Neural cell (in vitro differentiated cells): ENCODE measurements around the gene PCDH9. TPM values are rescaled to one million over a fixed set of nuclear protein-coding genes. Genes with fewer than 3 reads are reported as not detected.

Experiments
- H2AFZ ChIP-seq: fragments of 200-600, 300-800 bp; sonication (generic), shearing (Covaris generic); 2 replicates; pipeline ENCODE4 v1.6.0; 2014; ENCODE audit warnings: low read depth, mild to moderate bottlenecking, antibody characterized with exemption, low read length, moderate library complexity
- H3F3A ChIP-seq: fragments of 200-600 bp; shearing (Covaris generic); 2 replicates; pipeline ENCODE4 v1.6.1; 2016; ENCODE audit warnings: mild to moderate bottlenecking, moderate library complexity, mixed read lengths, antibody characterized with exemption, low read length; ENCODE audit not compliant: insufficient read depth, poor library complexity, severe bottlenecking
- H3K27ac ChIP-seq: fragments of 200-600, 300-800 bp; sonication (generic), shearing (Covaris generic); 2 replicates; pipeline ENCODE4 v1.5.1; 2014; ENCODE audit warnings: mild to moderate bottlenecking, low read length, moderate library complexity
- H3K27me3 ChIP-seq: fragments of 300-800, 200-600 bp; sonication (generic), shearing (Covaris generic); 2 replicates; pipeline ENCODE4 v1.6.0; 2014; ENCODE audit warnings: mild to moderate bottlenecking, low read depth, low read length, moderate library complexity; ENCODE audit not compliant: insufficient read depth
- H3K36me3 ChIP-seq: fragments of 300-800, 200-600 bp; sonication (generic), shearing (Covaris generic); 2 replicates; pipeline ENCODE4 v1.5.1; 2014; ENCODE audit warnings: mild to moderate bottlenecking, antibody characterized with exemption, low read length, moderate library complexity; ENCODE audit not compliant: insufficient read depth
- H3K4me2 ChIP-seq: fragments of 300-800, 200-600 bp; sonication (generic), shearing (Covaris generic); 2 replicates; pipeline ENCODE4 v1.6.0; 2014; ENCODE audit warnings: mild to moderate bottlenecking, low read length
- H3K4me3 ChIP-seq: fragments of 300-800, 200-600 bp; sonication (generic), shearing (Covaris generic); 2 replicates; pipeline ENCODE4 v1.5.1; 2014; ENCODE audit warnings: mild to moderate bottlenecking, low read length, moderate library complexity
- H3K79me2 ChIP-seq: fragments of 200-600 bp; shearing (Covaris generic); replicated peaks from 2 replicates; pipeline ENCODE4 v1.6.0; 2014; ENCODE audit warnings: mild to moderate bottlenecking, low read length, moderate library complexity; ENCODE audit not compliant: insufficient read depth
- H3K9ac ChIP-seq: fragments of 300-800, 200-600 bp; sonication (generic), shearing (Covaris generic); 2 replicates; pipeline ENCODE4 v1.6.1; 2016; ENCODE audit warnings: mild to moderate bottlenecking, low read length, mixed read lengths
- H3K9me2 ChIP-seq: fragments of 200-600 bp; shearing (Covaris generic); 2 replicates; pipeline ENCODE4 v1.6.1; 2016; ENCODE audit warnings: mild to moderate bottlenecking, low read length, mixed read lengths; ENCODE audit not compliant: insufficient read depth
- H3K9me3 ChIP-seq: fragments of 200-600, 300-800 bp; sonication (generic), shearing (Covaris generic); 2 replicates; pipeline ENCODE4 v1.6.1; 2016; ENCODE audit warnings: mild to moderate bottlenecking, mixed run types, low read length, moderate library complexity, mixed read lengths
- H4K20me1 ChIP-seq: fragments of 200-600 bp; shearing (Covaris generic); 2 replicates; pipeline ENCODE4 v1.6.1; 2016; ENCODE audit warnings: mild to moderate bottlenecking, mixed run types; ENCODE audit not compliant: insufficient read depth
- EP300 ChIP-seq: fragments of 450-650 bp; conservative IDR thresholded peaks from 2 replicates; pipeline ENCODE4 v1.6.1; 2014; ENCODE audit warnings: antibody characterized with exemption, mild to moderate bottlenecking, moderate library complexity; ENCODE audit not compliant: poor library complexity, severe bottlenecking
- EZH2 ChIP-seq: fragments of 200-600, 300-800 bp; shearing (Covaris generic), sonication (generic); IDR thresholded peaks from 2 replicates; pipeline ENCODE4 v1.6.1; 2014; ENCODE audit warnings: antibody characterized with exemption, low read length, borderline replicate concordance, mild to moderate bottlenecking; ENCODE audit not compliant: insufficient read depth, poor library complexity, severe bottlenecking
- MXI1 ChIP-seq: fragments of 450-650 bp; conservative IDR thresholded peaks from 2 replicates; pipeline ENCODE4 v1.6.1; 2014; ENCODE audit warnings: antibody characterized with exemption, mild to moderate bottlenecking; ENCODE audit not compliant: poor library complexity, severe bottlenecking
- POLR2AphosphoS5 ChIP-seq: IDR thresholded peaks from 2 replicates; pipeline ENCODE4 v1.6.1; 2012
- RAD21 ChIP-seq: fragments of 450-650 bp; conservative IDR thresholded peaks from 2 replicates; pipeline ENCODE4 v1.6.1; 2014; ENCODE audit warnings: antibody characterized with exemption, mild to moderate bottlenecking, moderate library complexity
- REST ChIP-seq: IDR thresholded peaks from 2 replicates; pipeline ENCODE4 v1.6.1; 2012; ENCODE audit warnings: borderline replicate concordance
- SMC3 ChIP-seq: fragments of 450-650 bp; conservative IDR thresholded peaks from 2 replicates; pipeline ENCODE4 v1.6.1; 2014; ENCODE audit warnings: antibody characterized with exemption, mild to moderate bottlenecking, moderate library complexity; ENCODE audit not compliant: poor library complexity
- TAF1 ChIP-seq: IDR thresholded peaks from 2 replicates; pipeline ENCODE4 v1.6.1; 2012; ENCODE audit warnings: low read depth
- polyA plus RNA-seq: library from polyadenylated mRNA; depleted of rRNA; stranded (reverse); fragments of >200 nt; gene quantifications from 2 replicates; pipeline ENCODE4 v1.2.3, GENCODE V29; 2014
- TF ChIP-seq, protein P1 (sequence below): fragments of 450-650 bp; IDR thresholded peaks from 2 replicates; pipeline ENCODE4 v1.5.1; 2014; ENCODE audit warnings: antibody characterized with exemption, mild to moderate bottlenecking, moderate library complexity; ENCODE audit not compliant: poor library complexity, severe bottlenecking

Gene PCDH9
- polyA plus RNA-seq, 1 donor from 2014 or later, result 4.6 TPM

DNA sequence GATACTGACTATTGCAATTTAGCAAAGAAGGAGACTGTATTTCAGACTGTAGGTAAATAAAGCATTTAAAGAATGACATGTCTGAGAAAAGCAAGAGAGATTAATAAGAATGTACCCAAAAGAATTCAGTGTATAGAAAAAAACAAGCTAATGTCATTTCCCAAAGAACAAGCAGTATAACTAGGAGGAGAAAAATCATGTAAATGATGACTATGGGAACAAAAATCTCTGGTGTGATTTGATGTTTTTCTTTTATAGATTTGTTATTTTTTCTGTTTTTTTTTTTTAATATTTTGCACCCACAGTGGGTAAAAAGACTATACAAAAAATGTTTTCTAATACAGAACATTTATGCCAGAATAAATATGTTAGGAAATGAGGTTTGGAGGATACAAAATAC is 801.0 kb downstream of the PCDH9 start:
- Histone ChIP-seq H3K27me3 (no peaks in the 10 kb centered on the region), H2AFZ (no peak overlapping the region), H3K9ac (no peak overlapping the region), H3K9me3 (no peaks in the 10 kb centered on the region), H3K9me2 (no peaks in the 10 kb centered on the region), H4K20me1 (no peaks in the 10 kb centered on the region), H3K27ac (no peak overlapping the region), H3K4me3 (no peak overlapping the region), H3F3A (no peaks in the 10 kb centered on the region), H3K4me2 (no peak overlapping the region), H3K79me2 (no peaks in the 10 kb centered on the region), H3K36me3 (no peaks in the 10 kb centered on the region)
- no peak for TF ChIP-seq EP300
- no peak for TF ChIP-seq TAF1
- no peak for TF ChIP-seq RAD21
- TF ChIP-seq, protein P1, sequence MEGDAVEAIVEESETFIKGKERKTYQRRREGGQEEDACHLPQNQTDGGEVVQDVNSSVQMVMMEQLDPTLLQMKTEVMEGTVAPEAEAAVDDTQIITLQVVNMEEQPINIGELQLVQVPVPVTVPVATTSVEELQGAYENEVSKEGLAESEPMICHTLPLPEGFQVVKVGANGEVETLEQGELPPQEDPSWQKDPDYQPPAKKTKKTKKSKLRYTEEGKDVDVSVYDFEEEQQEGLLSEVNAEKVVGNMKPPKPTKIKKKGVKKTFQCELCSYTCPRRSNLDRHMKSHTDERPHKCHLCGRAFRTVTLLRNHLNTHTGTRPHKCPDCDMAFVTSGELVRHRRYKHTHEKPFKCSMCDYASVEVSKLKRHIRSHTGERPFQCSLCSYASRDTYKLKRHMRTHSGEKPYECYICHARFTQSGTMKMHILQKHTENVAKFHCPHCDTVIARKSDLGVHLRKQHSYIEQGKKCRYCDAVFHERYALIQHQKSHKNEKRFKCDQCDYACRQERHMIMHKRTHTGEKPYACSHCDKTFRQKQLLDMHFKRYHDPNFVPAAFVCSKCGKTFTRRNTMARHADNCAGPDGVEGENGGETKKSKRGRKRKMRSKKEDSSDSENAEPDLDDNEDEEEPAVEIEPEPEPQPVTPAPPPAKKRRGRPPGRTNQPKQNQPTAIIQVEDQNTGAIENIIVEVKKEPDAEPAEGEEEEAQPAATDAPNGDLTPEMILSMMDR, result no peak
- TF ChIP-seq MXI1, result no peak
- TF ChIP-seq POLR2AphosphoS5, result no peak
- no peak for TF ChIP-seq EZH2
- TF ChIP-seq REST, result no peak

DNA sequence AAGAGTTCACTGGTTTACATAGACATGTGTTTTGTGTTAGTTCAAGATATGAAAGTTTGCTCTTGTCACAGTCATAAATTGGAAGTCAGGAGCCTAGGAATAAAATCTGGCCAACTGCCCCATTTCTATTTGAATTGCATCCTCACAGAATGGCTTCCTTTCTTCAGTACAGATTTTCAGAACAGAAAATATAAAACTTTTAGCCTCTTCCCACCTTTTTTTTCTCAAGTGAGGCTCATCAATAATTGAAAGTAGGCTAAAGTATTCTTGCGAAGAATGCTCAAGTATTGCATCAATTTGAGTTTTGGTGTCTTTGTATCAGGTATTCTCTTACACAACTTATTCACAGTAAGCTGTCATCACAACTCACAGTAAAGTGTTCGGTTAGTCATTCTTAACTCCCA is 802.7 kb downstream of the PCDH9 start:
- Histone ChIP-seq H3K9me2 (no peaks in the 10 kb centered on the region), H2AFZ (no peak overlapping the region), H3K9me3 (no peaks in the 10 kb centered on the region), H3F3A (no peaks in the 10 kb centered on the region), H3K27ac (no peak overlapping the region), H3K36me3 (no peaks in the 10 kb centered on the region), H3K4me2 (no peak overlapping the region), H3K4me3 (no peak overlapping the region), H3K9ac (no peak overlapping the region), H3K27me3 (no peaks in the 10 kb centered on the region), H4K20me1 (no peaks in the 10 kb centered on the region), H3K79me2 (no peaks in the 10 kb centered on the region)
- TF ChIP-seq EP300 (no peak), REST (no peak), MXI1 (no peak), RAD21 (no peak), SMC3 (no peak), TAF1 (no peak), EZH2 (no peak), POLR2AphosphoS5 (no peak)
- TF ChIP-seq, protein P1, result no peak
